BJ (cell line): ENCODE results near the gene C10orf105. TPM values are rescaled to one million over a fixed set of nuclear protein-coding genes. Genes with fewer than 3 reads are reported as not detected.

Experiments
- CTCF ChIA-PET: fragments of 350-600 bp; formaldehyde crosslinking; extraction: SDS; loops from one replicate; lab custom pipeline; 2021; ENCODE audit warnings: antibody characterized with exemption, inconsistent platforms; lab: Yijun Ruan, JAX
- POLR2A ChIA-PET: fragments of 300-600 bp; sonication (Branson Sonifier 250); formaldehyde crosslinking; extraction: SDS; loops from one replicate; lab custom pipeline; 2021; ENCODE audit warnings: antibody characterized with exemption; lab: Charles Lee
- DNase-seq: peaks from one replicate; pipeline ENCODE4 v3.0.0-alpha.2; 2011; ENCODE audit warnings: low read depth
- H3K27me3 ChIP-seq: 2 replicates; pipeline ENCODE4 v1.6.0; 2011; ENCODE audit warnings: low read length; ENCODE audit not compliant: control insufficient read depth, insufficient read depth
- H3K36me3 ChIP-seq: 2 replicates; pipeline ENCODE4 v1.5.1; 2011; ENCODE audit warnings: low read length; ENCODE audit not compliant: control insufficient read depth, insufficient read depth
- H3K4me3 ChIP-seq: 2 replicates; pipeline ENCODE4 v1.5.1; 2011; ENCODE audit warnings: low read depth, mild to moderate bottlenecking, control low read depth, low read length
- CTCF ChIP-seq: IDR thresholded peaks from 2 replicates; pipeline ENCODE4 v1.5.1; 2011; ENCODE audit warnings: low read depth, mild to moderate bottlenecking, control low read depth, inconsistent platforms, low read length, moderate library complexity; ENCODE audit not compliant: insufficient read depth
- polyA plus RNA-seq: library from polyadenylated mRNA; depleted of rRNA; stranded (reverse); fragments of >200 nt; gene quantifications from 2 replicates; pipeline ENCODE4 v1.2.3, GENCODE V29; 2011

The C10orf105 gene
- polyA plus RNA-seq, 1 experiment: 1.1 TPM

GRCh38 chr10:71698737-71699136 lies 20.8 kb downstream of the C10orf105 start:
- TF ChIP-seq CTCF: no peak
- POLR2A ChIA-PET: no interaction called here
- H3K36me3 ChIP-seq: no peaks in the 10 kb centered on the region
- H3K27me3 ChIP-seq: peaks cover 5% of the 10 kb centered on the region; the same call in 1 of the 2 replicates
- no peak for DNase-seq
- H3K4me3 ChIP-seq: no peak overlapping the region
- CTCF ChIA-PET: interaction anchor here (0.5 to 8.8 kb wide), 12 partner anchors 8 to 384 kb away, joined by 3 to 93 read pairs (median 9); partner anchors contain the start of gene VSIR

- H3K27me3 ChIP-seq: 0 out of 2 replicates have a peak, but pooled peaks cover 4% of the 10 kb centered on the region
- POLR2A ChIA-PET: no interaction called here
- H3K36me3 ChIP-seq: no peaks in the 10 kb centered on the region
- no peak overlapping the region for H3K4me3 ChIP-seq
- no peak for DNase-seq
- CTCF ChIA-PET: interaction anchor here (0.5 to 8.8 kb wide), 20 partner anchors 8 to 383 kb away, joined by 3 to 93 read pairs (median 9); partner anchors contain the start of gene VSIR
- no peak for TF ChIP-seq CTCF
Observed at GRCh38 chr10:71697938-71698709, 21.5 kb downstream of the C10orf105 start.

GRCh38 chr10:71696628-71697326 lies 22.8 kb downstream of the C10orf105 start:
- no peak overlapping the region for H3K4me3 ChIP-seq
- peak; percentile 94 for TF ChIP-seq CTCF
- no peak for DNase-seq
- no peaks in the 10 kb centered on the region for H3K36me3 ChIP-seq
- ChIA-PET POLR2A (no interaction called here), CTCF (interaction anchor here (0.6 to 8.8 kb wide), 33 partner anchors 10 to 382 kb away, joined by 3 to 93 read pairs (median 4); partner anchors contain the start of gene VSIR)
- H3K27me3 ChIP-seq: 0 out of 2 replicates have a peak, but pooled peaks cover 4% of the 10 kb centered on the region

- CTCF ChIA-PET: interaction anchor here (0.6 to 8.8 kb wide), 27 partner anchors 10 to 381 kb away, joined by 3 to 93 read pairs (median 6); partner anchors contain the start of gene VSIR
- Histone ChIP-seq H3K36me3 (no peaks in the 10 kb centered on the region), H3K27me3 (0 out of 2 replicates have a peak, but pooled peaks cover 4% of the 10 kb centered on the region), H3K4me3 (no peak overlapping the region)
- POLR2A ChIA-PET: no interaction called here
- DNase-seq: no peak
- no peak for TF ChIP-seq CTCF
Observed at GRCh38 chr10:71695502-71696476, 23.8 kb downstream of the C10orf105 start.
